Endodermal cell (in vitro differentiated cells): ENCODE measurements around the gene DGKH. TPM values are rescaled to one million over a fixed set of nuclear protein-coding genes. Genes with fewer than 3 reads are reported as not detected.
"Not testable (repeated sequence)": the region's sequence is repeated elsewhere in the genome, so short reads cannot be mapped to it uniquely, and the experiment has no call there.

ENCODE experiments used
- DNase-seq: peaks from one replicate; pipeline ENCODE4 v3.0.0-alpha.2; 2017
- H3K27ac ChIP-seq: 2 replicates; pipeline ENCODE4 v1.5.1; 2013; ENCODE audit warnings: mild to moderate bottlenecking, low read depth, low read length, moderate library complexity
- H3K27me3 ChIP-seq: 2 replicates; pipeline ENCODE4 v1.6.1; 2013; ENCODE audit warnings: mild to moderate bottlenecking, low read length, moderate library complexity; ENCODE audit not compliant: insufficient read depth, control insufficient read depth, poor library complexity, severe bottlenecking
- H3K36me3 ChIP-seq: 2 replicates; pipeline ENCODE4 v1.7.0; 2013; ENCODE audit warnings: mild to moderate bottlenecking, low read length, moderate library complexity; ENCODE audit not compliant: control insufficient read depth, insufficient read depth
- H3K4me1 ChIP-seq: one replicate; pipeline ENCODE4 v1.7.0; 2013; ENCODE audit warnings: low read length; ENCODE audit not compliant: control insufficient read depth, insufficient read depth
- H3K4me3 ChIP-seq: 2 replicates; pipeline ENCODE4 v1.5.1; 2013; ENCODE audit warnings: mild to moderate bottlenecking, low read length, moderate library complexity
- H3K9ac ChIP-seq: 2 replicates; pipeline ENCODE4 v1.6.1; 2013; ENCODE audit warnings: mild to moderate bottlenecking, low read length, moderate library complexity; ENCODE audit not compliant: poor library complexity, severe bottlenecking; ENCODE audit errors: extremely low read depth
- H3K9me3 ChIP-seq: 2 replicates; pipeline ENCODE4 v1.6.1; 2013; ENCODE audit warnings: mild to moderate bottlenecking, low read length, moderate library complexity; ENCODE audit not compliant: control insufficient read depth
- H3K27ac Mint-ChIP-seq: 2 replicates; pipeline ENCODE4 v1.8.0; 2020; ENCODE audit warnings: mixed read lengths
- H3K27me3 Mint-ChIP-seq: 2 replicates; pipeline ENCODE4 v1.8.0; 2021; ENCODE audit warnings: mild to moderate bottlenecking, mixed read lengths; ENCODE audit not compliant: insufficient read depth
- H3K36me3 Mint-ChIP-seq: 2 replicates; pipeline ENCODE4 v1.8.0; 2020; ENCODE audit warnings: low read depth, mixed read lengths
- H3K4me1 Mint-ChIP-seq: 2 replicates; pipeline ENCODE4 v1.8.0; 2020; ENCODE audit warnings: mixed read lengths
- H3K4me3 Mint-ChIP-seq: 2 replicates; pipeline ENCODE4 v1.8.0; 2020; ENCODE audit warnings: mild to moderate bottlenecking, moderate library complexity, mixed read lengths
- H3K9me3 Mint-ChIP-seq: 2 replicates; pipeline ENCODE4 v1.8.0; 2020; ENCODE audit warnings: mild to moderate bottlenecking, mixed read lengths
- CTCF ChIP-seq: fragments of 200-600 bp; sonication (generic); conservative IDR thresholded peaks from 2 replicates; pipeline ENCODE4 v1.5.0; 2021; ENCODE audit warnings: antibody characterized with exemption, mild to moderate bottlenecking
- WGBS, 2 experiments: methylation state at CpG; one replicate each; pipeline versions ENCODE4 v1.1.5 to v1.1.7; 2013; ENCODE audit warnings: missing lambda C conversion rate in 2 of 2, mixed read lengths in 1 of 2; ENCODE audit not compliant: insufficient coverage in 1 of 2, insufficient read length in 1 of 2; 5-methylcytosine and 5-hydroxymethylcytosine counted together
- total RNA-seq, 2 donors: library from RNA; stranded (reverse); fragmentation: NEBNext Ultra II Directional in 1 of 2; extraction: Animal tissue kit (Norgen Biotek cat#: 25700) in 1 of 2; gene quantifications; 2 replicates in 1 of 2; 3 replicates in 1 of 2; pipeline ENCODE4 v1.2.1, GENCODE V29; 2021

Gene DGKH
- total RNA-seq, 2 donors from 2014 or later = 7.1 to 11.5 TPM

GRCh38 chr13:42140494-42140893 lies 92.0 kb downstream of the DGKH start:
- no peaks in the 10 kb centered on the region for H3K4me1 ChIP-seq
- no peaks in the 10 kb centered on the region for H3K9me3 ChIP-seq
- DNase-seq = no peak
- peaks cover under 1% of the 10 kb centered on the region for H3K36me3 ChIP-seq
- no peaks in the 10 kb centered on the region for H3K27me3 ChIP-seq
- H3K9ac ChIP-seq = no peak overlapping the region
- TF ChIP-seq CTCF = no peak
- H3K9me3 Mint-ChIP-seq = peaks cover 7% of the 10 kb centered on the region
- peaks cover 7% of the 10 kb centered on the region for H3K36me3 Mint-ChIP-seq
- H3K4me1 Mint-ChIP-seq = peaks cover 16% of the 10 kb centered on the region
- no peak overlapping the region for H3K4me3 ChIP-seq
- no peak overlapping the region for H3K27ac Mint-ChIP-seq
- WGBS, 2 experiments = 92 to 100% methylated on average over 1 of the region's 2 CpGs
- H3K27ac ChIP-seq = no peak overlapping the region
- H3K4me3 Mint-ChIP-seq = no peak overlapping the region
- H3K27me3 Mint-ChIP-seq = no peaks in the 10 kb centered on the region

GRCh38 chr13:42141052-42141451 lies 92.6 kb downstream of the DGKH start:
- H3K9me3 Mint-ChIP-seq, H3K9me3 ChIP-seq, H3K4me1 ChIP-seq, H3K27me3 Mint-ChIP-seq, H3K27ac ChIP-seq, H3K36me3 ChIP-seq, H3K9ac ChIP-seq, H3K4me3 Mint-ChIP-seq, DNase-seq, H3K36me3 Mint-ChIP-seq, H3K27ac Mint-ChIP-seq, H3K27me3 ChIP-seq, H3K4me3 ChIP-seq: not testable (repeated sequence)
- WGBS, 2 experiments = 81% methylated on average over 2 of the region's 2 CpGs; no CpG with 5 or more reads in 1 of the 2 experiments
- H3K4me1 Mint-ChIP-seq = peaks cover 13% of the 10 kb centered on the region

GRCh38 chr13:42146359-42146758 lies 97.9 kb downstream of the DGKH start:
- Histone ChIP-seq H3K4me1 (no peaks in the 10 kb centered on the region), H3K27ac (no peak overlapping the region), H3K27me3 (no peaks in the 10 kb centered on the region), H3K4me3 (no peak overlapping the region), H3K9me3 (no peaks in the 10 kb centered on the region), H3K9ac (no peak overlapping the region), H3K36me3 (peaks cover 7% of the 10 kb centered on the region)
- no peak overlapping the region for H3K4me3 Mint-ChIP-seq
- H3K27me3 Mint-ChIP-seq = no peaks in the 10 kb centered on the region
- DNase-seq = no peak
- TF ChIP-seq CTCF = no peak
- no peak overlapping the region for H3K27ac Mint-ChIP-seq
- WGBS, 2 experiments = 100% methylated on average over 2 of the region's 2 CpGs; no CpG with 5 or more reads in 1 of the 2 experiments
- peaks cover 3% of the 10 kb centered on the region for H3K36me3 Mint-ChIP-seq
- peaks cover 5% of the 10 kb centered on the region for H3K9me3 Mint-ChIP-seq
- H3K4me1 Mint-ChIP-seq = peaks cover 6% of the 10 kb centered on the region

- Histone ChIP-seq H3K9ac (no peak overlapping the region), H3K4me1 (no peaks in the 10 kb centered on the region), H3K27me3 (no peaks in the 10 kb centered on the region), H3K36me3 (peaks cover 7% of the 10 kb centered on the region), H3K4me3 (no peak overlapping the region), H3K9me3 (no peaks in the 10 kb centered on the region), H3K27ac (no peak overlapping the region)
- no peak for TF ChIP-seq CTCF
- H3K4me1 Mint-ChIP-seq = peaks cover 6% of the 10 kb centered on the region
- no peak overlapping the region for H3K27ac Mint-ChIP-seq
- no peaks in the 10 kb centered on the region for H3K27me3 Mint-ChIP-seq
- no peak overlapping the region for H3K4me3 Mint-ChIP-seq
- 82 to 91% methylated on average over 3 to 7 of the region's 7 CpGs for WGBS, 2 experiments
- no peaks in the 10 kb centered on the region for H3K36me3 Mint-ChIP-seq
- no peak for DNase-seq
- H3K9me3 Mint-ChIP-seq = no peaks in the 10 kb centered on the region
Observed at GRCh38 chr13:42148538-42148937, 100.1 kb downstream of the DGKH start.
